NCI-H187 (cell line): ENCODE measurements around the gene BUD31.
"Not testable (repeated sequence)": the region's sequence is repeated elsewhere in the genome, so short reads cannot be mapped to it uniquely, and the experiment has no call there.

ENCODE experiments used
- DNase-seq, 2 experiments: peaks; one replicate each; lab custom pipeline; 2025; lab: John Stamatoyannopoulos, UW

Gene BUD31

GRCh38 chr7:99408379-99409191, at the start of gene BUD31, which contains the start of gene PDAP1:
Gene BUD31 (plus strand): TSS chr7:99408969. CDS start chr7:99411093, 2,124 bp downstream.
Gene PDAP1 (minus strand): TSS chr7:99408597. CDS start chr7:99408548, 49 bp downstream.
- DNase-seq, result peak; percentile 94 to 97

DNA sequence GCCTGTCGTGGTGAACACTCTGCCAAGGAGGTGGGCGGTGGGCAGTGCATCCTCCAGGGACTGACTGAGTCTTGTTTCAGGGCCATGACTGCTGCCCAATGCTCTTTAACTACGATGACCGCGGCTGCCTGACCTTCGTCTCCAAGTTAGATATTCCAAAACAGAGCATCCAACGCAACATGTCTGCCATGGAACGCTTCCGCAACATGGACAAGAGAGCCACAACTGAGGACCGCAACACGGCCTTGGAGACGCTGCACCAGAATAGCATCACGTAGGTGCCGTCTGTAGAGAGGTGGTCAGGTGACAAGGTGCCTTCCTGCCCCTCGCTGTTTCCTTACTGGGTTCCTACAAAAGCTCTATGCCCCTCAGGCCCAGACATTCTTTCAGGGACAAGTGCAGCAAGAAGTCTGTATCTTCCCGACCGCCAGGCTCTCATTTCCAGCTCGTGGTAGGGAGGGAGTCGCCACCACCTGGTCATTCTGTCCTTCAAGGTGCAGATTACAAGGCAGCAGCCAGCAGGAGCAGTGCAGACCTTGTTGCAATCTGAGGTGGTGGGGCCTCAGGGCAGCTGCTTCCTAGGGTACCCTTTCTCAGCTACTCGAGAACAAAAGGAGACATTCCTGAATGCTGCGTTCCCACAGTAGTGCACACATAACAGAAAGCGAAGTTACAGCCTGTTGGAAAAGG, 49.2 kb upstream of the BUD31 start:
- DNase-seq, result no peak

- no peak for DNase-seq
These were observed 46.0 kb upstream of the BUD31 start for GRCh38 chr7:99362801-99363200.

DNA sequence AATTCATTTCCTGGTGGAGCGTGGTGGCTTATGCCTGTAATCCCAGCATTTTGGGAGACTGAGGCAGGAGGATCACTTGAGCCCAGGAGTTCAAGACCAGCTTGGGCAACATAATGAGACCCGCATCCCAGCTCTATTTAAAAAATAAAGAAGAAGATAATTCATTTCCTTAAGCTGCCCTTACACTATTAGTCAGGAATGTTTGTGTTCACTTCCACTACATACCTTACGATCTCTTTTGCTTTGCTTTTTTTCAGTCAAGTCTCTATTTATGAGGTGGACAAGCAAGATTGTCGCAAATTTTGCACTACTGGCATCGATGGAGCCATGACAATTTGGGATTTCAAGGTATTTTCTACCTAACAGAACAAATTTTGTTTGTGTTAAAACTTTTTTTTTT, 45.5 kb upstream of the BUD31 start:
- no peak for DNase-seq

GRCh38 chr7:99365318-99366141, 43.2 kb upstream of the BUD31 start:
- DNase-seq, result no peak

DNA sequence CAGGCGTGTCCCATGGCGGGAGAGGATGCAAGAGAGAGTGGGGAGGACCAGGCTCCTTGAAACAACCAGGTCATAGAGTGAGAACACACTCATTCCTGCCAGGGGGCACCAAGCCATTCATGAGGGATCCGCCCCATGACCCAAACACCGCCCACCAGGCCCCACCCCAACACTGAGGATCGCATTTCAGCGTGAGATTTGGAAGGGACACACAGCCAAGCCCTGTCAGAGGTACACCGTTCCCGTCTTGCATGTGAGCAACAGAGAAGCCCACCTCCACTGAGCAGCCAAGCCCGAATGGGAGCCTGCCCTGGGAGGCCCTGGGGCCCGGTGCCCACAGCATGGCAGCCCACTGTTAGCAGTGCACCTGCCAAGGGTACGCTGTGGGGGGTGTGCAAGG, 42.1 kb upstream of the BUD31 start:
- no peak for DNase-seq

DNA sequence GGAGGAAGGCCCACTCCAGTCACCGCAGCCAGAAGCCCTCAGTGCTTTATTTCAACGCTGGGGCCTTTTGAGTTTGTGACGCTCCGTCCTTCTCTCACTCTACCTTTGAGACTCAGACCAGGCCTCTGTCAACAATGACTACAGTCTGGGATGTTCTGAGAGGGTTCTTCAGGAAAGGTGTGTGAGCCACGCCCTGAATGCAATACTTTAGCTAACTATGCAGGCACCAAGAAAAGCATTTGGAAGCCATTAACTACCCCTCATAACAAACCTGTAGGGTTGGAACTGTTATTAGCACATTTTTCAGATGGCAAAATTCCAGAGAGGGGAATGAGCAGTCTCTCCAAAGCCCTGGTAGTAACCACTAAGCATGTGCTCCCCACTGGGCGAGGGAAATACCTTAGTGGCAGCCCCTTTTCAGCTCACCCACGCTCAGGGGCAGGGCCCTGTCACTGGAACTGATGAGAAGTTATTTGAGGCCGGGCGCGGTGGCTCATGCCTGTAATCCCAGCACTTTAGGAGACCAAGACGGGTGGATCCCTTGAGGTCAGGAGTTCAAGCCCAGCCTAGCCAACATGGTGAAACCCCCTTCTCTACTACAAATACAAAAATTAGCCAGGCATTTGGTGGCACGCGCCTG, 39.9 kb upstream of the BUD31 start:
- DNase-seq, result peak in 1 of 2 experiments; percentile 58

GRCh38 chr7:99369767-99370391, 38.9 kb upstream of the BUD31 start:
- DNase-seq, result no peak

GRCh38 chr7:99371376-99371920, 37.3 kb upstream of the BUD31 start:
- no peak for DNase-seq

DNA sequence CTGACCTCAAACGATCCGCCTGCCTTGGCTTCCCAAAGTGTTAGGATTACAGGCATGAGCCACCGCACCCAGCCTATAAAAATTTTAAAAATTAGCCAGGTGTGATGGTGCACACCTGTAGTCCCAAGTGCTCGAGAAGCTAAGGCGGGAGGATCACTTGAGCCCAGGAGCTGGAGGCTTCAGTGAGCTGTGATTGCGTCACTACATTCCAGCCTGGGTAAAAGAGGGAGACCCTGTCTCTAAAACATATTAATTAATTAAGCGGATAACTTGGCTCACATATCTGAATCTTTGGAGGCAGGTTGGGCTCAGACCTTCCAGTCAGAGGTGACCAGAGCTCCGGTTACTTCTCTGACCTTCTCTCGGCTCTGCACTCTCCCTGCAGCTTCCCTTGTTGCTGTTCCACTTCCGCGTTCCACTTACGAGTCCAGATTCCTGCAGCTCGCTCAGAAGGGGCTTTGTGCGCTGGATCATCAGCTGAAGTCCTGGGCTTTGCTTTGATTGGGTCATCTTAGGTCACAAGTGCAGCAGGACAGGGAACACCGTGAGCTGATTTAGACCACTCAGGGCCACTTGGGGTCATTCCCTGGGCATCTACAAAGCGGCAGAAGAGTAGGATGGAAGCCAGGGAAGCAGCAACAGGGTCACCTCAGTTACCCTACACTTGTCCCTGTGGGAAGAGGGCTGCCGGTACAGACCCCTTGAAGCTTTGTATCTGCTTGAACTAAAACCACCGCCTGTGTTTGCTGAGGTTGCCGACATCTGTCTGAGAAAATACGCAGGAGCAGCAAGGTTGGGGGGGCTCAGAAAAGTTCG, 36.3 kb upstream of the BUD31 start:
- DNase-seq, result no peak

GRCh38 chr7:99373091-99374066, 35.4 kb upstream of the BUD31 start:
- DNase-seq, result no peak

DNA sequence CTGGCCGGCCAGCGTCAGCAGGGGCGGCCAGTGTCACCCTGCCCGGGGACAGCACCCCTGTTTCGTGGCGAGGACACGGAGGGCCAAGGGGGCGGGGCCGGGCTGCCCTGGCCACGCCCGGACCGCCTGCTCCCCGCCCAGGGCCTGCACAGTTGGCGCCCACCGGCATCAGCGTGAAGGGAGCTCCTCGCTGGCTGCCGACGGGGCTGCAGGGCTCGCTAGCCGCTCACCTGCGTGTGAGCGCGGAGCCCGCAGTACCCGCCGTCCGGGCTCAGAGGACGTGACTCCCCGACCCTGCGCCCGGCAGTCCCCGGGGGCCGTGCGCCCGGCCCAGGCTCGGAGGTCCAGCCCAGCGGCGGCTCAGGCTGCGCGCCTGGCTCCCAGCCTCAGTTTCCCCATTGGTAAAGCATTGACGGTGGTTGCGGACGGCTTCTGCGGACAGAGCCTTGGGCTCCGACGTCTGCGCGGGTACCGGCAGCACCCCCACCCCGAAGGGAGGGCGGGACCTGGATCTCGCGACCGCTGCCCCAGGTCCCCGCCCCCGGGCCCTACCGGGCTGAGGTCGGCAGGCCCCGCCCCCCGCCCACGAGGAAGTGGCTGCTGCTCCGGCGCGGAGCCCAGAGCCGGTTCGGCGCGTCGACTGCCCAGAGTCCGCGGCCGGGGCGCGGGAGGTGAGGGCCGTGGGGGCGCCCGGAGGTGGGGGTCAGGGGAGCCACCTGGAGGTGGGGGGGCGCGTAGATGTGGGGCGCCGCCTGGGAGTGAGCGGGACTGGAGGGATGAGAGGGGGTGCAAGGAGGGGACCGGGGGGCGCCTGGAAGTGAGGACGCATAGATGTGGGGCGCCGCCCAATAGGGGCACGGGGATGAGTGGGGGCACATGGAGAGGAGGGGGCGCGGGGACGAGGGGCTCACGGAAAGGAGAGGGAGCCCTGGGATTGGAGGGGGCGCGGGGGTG, 34.4 kb upstream of the BUD31 start, which contains the start of gene ARPC1B:
TSS of gene ARPC1B (plus strand) at position 620 of the 954 bp plus-strand sequence. CDS start 10,985 bp downstream, outside the sequence.
- DNase-seq, result peak in 1 of 2 experiments; percentile 46

DNA sequence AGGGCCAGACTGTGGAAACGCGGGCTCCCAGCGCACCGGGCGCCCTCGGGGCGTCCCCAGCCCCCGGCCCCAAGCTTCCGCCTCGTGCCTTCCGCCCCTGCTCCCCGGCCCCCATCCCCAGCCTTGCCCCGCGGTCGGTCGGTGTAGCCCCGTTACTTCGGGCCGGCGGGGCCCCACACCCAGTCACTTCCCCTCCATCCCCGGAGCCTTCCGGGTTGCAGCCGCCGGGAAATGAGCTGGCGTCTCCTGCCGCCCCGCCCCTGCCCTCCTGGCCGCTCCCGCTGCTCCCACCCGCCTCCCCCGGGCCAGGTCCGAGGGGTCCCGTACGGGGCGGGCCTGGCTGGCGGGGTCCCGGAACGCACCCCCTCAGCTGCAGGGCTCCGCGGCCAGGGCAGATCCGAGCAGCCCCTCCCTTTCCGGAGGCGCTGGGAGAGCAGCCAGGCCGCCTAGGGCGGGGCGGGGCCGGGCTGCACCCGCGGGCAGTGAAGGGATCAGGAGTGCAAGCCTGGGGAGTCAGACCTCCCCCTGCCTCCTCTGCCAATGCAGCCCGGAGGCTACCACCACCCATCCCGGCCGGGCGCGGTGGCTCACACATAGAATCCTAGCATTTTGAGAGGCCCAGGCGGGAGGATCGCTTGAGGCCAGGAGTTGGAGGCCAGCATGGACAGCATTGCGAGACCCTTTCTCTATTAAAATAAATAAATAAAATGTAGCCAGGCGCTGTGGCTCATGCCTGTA, 33.5 kb upstream of the BUD31 start:
- DNase-seq, result no peak

- DNase-seq, result no peak
These were observed 29.7 kb upstream of the BUD31 start for GRCh38 chr7:99379043-99379577.

- not testable (repeated sequence) for DNase-seq
These were observed 29.1 kb upstream of the BUD31 start for GRCh38 chr7:99379693-99380031.

DNA sequence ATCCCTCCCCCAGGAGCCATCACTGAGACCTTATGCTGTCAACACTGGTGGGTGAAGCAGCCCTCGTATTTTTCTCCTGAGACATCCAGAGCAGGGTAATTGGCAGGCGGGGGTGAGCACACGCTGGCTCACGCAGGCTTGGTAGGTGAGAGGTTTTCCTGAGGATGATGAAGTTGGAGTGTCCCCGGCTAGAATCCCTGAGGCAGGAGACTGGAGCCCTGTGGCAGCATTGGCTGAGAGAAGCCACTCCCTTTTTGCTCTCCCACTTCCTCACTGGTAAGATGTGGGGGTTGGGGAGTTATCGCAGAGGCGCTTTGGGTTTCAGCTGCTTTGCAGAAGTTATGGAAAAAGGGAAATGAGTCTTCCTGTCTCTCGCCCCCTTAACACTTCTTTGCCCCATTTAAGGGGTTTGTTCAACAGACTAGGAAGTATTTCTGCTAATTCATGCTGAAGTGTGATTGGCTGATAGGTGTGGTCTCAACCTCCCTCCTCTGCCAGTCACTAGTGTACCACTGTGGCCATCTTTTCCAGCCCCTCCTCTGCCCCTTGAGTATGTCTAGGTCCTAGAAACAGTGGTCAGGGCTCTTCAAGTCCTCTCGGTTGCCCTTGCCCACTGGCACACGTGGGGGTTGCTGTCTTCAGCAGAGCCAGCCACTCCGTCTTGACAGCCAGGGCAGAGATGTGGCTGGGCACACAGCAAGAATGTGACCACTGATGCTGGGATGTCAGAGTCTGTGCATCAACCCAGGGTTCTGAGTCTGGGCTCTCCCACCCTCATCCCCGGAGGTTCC, 28.5 kb upstream of the BUD31 start:
- DNase-seq, result no peak
